Smooth muscle cell (in vitro differentiated cells): ENCODE measurements around the gene GART. TPM values are rescaled to one million over a fixed set of nuclear protein-coding genes. Genes with fewer than 3 reads are reported as not detected.

ENCODE experiments used
- DNase-seq: peaks from one replicate; lab custom pipeline; 2025; ENCODE audit not compliant: unreplicated experiment; lab: John Stamatoyannopoulos, UW
- H2AFZ ChIP-seq: fragments of 200-600 bp; sonication (generic); 2 replicates; pipeline ENCODE4 v1.6.0; 2016; ENCODE audit warnings: antibody characterized with exemption, low read depth, mild to moderate bottlenecking
- H3F3A ChIP-seq: fragments of 200-600 bp; sonication (generic); 2 replicates; pipeline ENCODE4 v1.6.0; 2017; ENCODE audit warnings: antibody characterized with exemption, low read depth
- H3K27ac ChIP-seq: fragments of 200-600 bp; sonication (generic); 2 replicates; pipeline ENCODE4 v1.5.1; 2016; ENCODE audit warnings: low read depth, mild to moderate bottlenecking
- H3K27me3 ChIP-seq: fragments of 200-600 bp; sonication (generic); 2 replicates; pipeline ENCODE4 v1.6.1; 2016; ENCODE audit warnings: low read depth, mild to moderate bottlenecking
- H3K36me3 ChIP-seq: fragments of 200-600 bp; sonication (generic); 2 replicates; pipeline ENCODE4 v1.5.1; 2016; ENCODE audit warnings: low read depth
- H3K4me1 ChIP-seq: fragments of 200-600 bp; sonication (generic); 2 replicates; pipeline ENCODE4 v1.5.1; 2016; ENCODE audit warnings: low read depth
- H3K4me2 ChIP-seq: fragments of 200-600 bp; sonication (generic); 2 replicates; pipeline ENCODE4 v1.6.0; 2016; ENCODE audit warnings: mild to moderate bottlenecking
- H3K4me3 ChIP-seq: fragments of 200-600 bp; sonication (generic); 2 replicates; pipeline ENCODE4 v1.5.1; 2016; ENCODE audit warnings: mild to moderate bottlenecking
- H3K79me2 ChIP-seq: fragments of 200-600 bp; sonication (generic); 2 replicates; pipeline ENCODE4 v1.6.0; 2016; ENCODE audit warnings: low read depth, mild to moderate bottlenecking
- H3K9ac ChIP-seq: fragments of 200-600 bp; sonication (generic); 2 replicates; pipeline ENCODE4 v1.6.0; 2016; ENCODE audit warnings: low read depth
- H3K9me3 ChIP-seq: fragments of 200-600 bp; sonication (generic); replicated peaks from 2 replicates; pipeline ENCODE4 v1.5.1; 2016; ENCODE audit warnings: low read depth
- H4K20me1 ChIP-seq: fragments of 200-600 bp; sonication (generic); 2 replicates; pipeline ENCODE4 v1.6.0; 2016; ENCODE audit warnings: low read depth
- CTCF ChIP-seq: fragments of 200-600 bp; sonication (generic); IDR thresholded peaks from 2 replicates; pipeline ENCODE4 v1.5.1; 2017; ENCODE audit warnings: borderline replicate concordance, mild to moderate bottlenecking, antibody characterized with exemption; ENCODE audit not compliant: insufficient read depth, poor library complexity, severe bottlenecking
- WGBS: methylation state at CpG from one replicate; pipeline ENCODE4 v1.1.7; 2016; ENCODE audit warnings: low lambda C conversion rate; 5-methylcytosine and 5-hydroxymethylcytosine counted together
- polyA plus RNA-seq: library from polyadenylated mRNA; unstranded; fragments of >200 nt; fragmentation: Nextera tagmentation; extraction: Ambion mirVana; gene quantifications from 2 replicates; pipeline ENCODE4 v1.2.1, GENCODE V29; 2016
- total RNA-seq: library from RNA; depleted of rRNA; stranded (reverse); fragments of >200 nt; gene quantifications from 2 replicates; pipeline ENCODE4 v1.2.3, GENCODE V29; 2014

GART gene
- total and polyA plus RNA-seq, 2 experiments from 2014 or later: 29.0 to 38.3 TPM

GRCh38 chr21:33505833-33506232, 36.1 kb downstream of the GART start:
- Histone ChIP-seq H3K27ac (no peak overlapping the region), H3K4me2 (no peak overlapping the region), H3K9ac (no peak overlapping the region), H3K36me3 (peaks cover 10% of the 10 kb centered on the region), H3K4me1 (no peaks in the 10 kb centered on the region), H3K27me3 (no peaks in the 10 kb centered on the region), H2AFZ (no peak overlapping the region), H4K20me1 (no peaks in the 10 kb centered on the region), H3K79me2 (no peaks in the 10 kb centered on the region), H3K9me3 (no peaks in the 10 kb centered on the region), H3K4me3 (no peak overlapping the region), H3F3A (no peaks in the 10 kb centered on the region)
- TF ChIP-seq CTCF: no peak
- no peak for DNase-seq
- 94% methylated on average over 8 of the region's 8 CpGs for WGBS

DNA sequence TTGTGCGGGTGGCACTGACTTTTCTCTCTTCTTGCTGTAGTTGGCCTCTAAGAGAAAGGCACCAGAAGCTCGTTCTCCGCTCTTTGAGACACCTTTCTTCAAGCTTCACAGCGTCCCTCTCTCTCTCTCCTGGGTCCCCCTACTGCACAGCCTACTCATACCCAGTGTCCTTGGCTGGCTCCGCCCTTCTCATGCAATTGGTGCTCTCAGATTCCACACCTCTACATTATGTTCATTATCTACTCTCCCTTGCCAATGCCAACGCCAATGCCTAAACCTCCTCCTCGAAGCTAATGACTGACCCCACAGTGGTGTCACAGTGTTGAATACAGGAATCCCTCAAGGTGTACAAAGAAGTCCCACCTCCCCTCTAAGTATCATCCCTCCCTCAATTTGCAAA, 45.6 kb downstream of the GART start:
- no peaks in the 10 kb centered on the region for H3K27me3 ChIP-seq
- DNase-seq: no peak
- H3K4me3 ChIP-seq: no peak overlapping the region
- H4K20me1 ChIP-seq: no peaks in the 10 kb centered on the region
- H3K79me2 ChIP-seq: no peaks in the 10 kb centered on the region
- H2AFZ ChIP-seq: no peak overlapping the region
- H3K4me2 ChIP-seq: no peak overlapping the region
- H3F3A ChIP-seq: no peaks in the 10 kb centered on the region
- no peaks in the 10 kb centered on the region for H3K36me3 ChIP-seq
- H3K9ac ChIP-seq: no peak overlapping the region
- H3K4me1 ChIP-seq: no peaks in the 10 kb centered on the region
- TF ChIP-seq CTCF: no peak
- 83% methylated on average over 7 of the region's 7 CpGs for WGBS
- H3K9me3 ChIP-seq: no peaks in the 10 kb centered on the region
- H3K27ac ChIP-seq: no peak overlapping the region

DNA sequence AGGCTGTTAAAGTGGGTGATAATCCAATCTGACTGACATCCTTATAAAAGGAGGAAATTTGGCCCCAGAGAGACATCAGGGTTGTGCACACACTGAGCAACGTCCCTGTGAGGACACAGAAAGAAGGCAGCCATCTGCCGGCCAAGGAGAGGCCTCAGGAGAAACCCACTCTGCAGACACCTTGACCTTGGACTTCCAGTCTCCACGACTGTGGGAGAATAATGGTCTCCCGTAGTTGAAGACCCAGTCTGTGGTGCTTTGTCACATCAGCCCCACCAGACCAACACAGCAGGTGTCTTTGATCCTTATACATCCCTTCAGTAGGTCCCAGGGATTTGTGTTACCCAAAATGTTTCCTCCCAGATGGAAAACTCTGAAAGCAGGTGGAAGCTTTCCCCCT, 46.2 kb downstream of the GART start:
- Histone ChIP-seq H3K27ac (no peak overlapping the region), H4K20me1 (no peaks in the 10 kb centered on the region), H3K36me3 (no peaks in the 10 kb centered on the region), H3K4me2 (no peak overlapping the region), H3K27me3 (no peaks in the 10 kb centered on the region), H3K9me3 (no peaks in the 10 kb centered on the region), H3K4me1 (peaks cover 3% of the 10 kb centered on the region), H2AFZ (no peak overlapping the region), H3K4me3 (no peak overlapping the region), H3K9ac (no peak overlapping the region), H3K79me2 (no peaks in the 10 kb centered on the region), H3F3A (no peaks in the 10 kb centered on the region)
- TF ChIP-seq CTCF: no peak
- DNase-seq: no peak
- WGBS: 72% methylated on average over 4 of the region's 4 CpGs

DNA sequence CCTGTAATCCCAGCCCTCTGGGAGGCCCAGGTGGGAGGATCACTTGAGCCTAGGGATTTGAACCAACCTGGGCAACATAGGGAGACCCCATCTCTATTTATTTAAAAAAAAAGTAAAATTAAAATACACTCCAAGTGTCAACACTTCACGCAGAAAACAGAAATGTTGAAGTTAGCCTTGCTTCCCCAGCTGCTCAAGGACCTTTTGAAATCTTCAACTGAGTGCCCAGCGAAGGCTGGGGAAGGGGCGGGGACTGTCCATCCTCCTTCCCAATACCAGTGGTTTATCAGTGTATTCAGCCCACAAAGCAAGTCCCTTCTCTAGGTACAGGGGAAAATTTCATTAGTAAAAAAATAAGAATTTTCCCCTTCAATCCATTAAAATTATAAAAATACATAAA, 48.2 kb downstream of the GART start:
- no peaks in the 10 kb centered on the region for H3F3A ChIP-seq
- no peaks in the 10 kb centered on the region for H3K36me3 ChIP-seq
- H3K4me3 ChIP-seq: no peak overlapping the region
- H2AFZ ChIP-seq: no peak overlapping the region
- no peak overlapping the region for H3K27ac ChIP-seq
- H3K4me2 ChIP-seq: no peak overlapping the region
- H3K27me3 ChIP-seq: no peaks in the 10 kb centered on the region
- DNase-seq: no peak
- peaks cover 5% of the 10 kb centered on the region for H3K4me1 ChIP-seq
- no peaks in the 10 kb centered on the region for H4K20me1 ChIP-seq
- no peaks in the 10 kb centered on the region for H3K79me2 ChIP-seq
- 95% methylated on average over 3 of the region's 3 CpGs for WGBS
- no peak overlapping the region for H3K9ac ChIP-seq
- TF ChIP-seq CTCF: no peak
- H3K9me3 ChIP-seq: no peaks in the 10 kb centered on the region
